CD4-positive, alpha-beta T cell (primary cell): ENCODE results near the gene SAG. TPM values are rescaled to one million over a fixed set of nuclear protein-coding genes. Genes with fewer than 3 reads are reported as not detected.

Experiments
- ATAC-seq: fragments of 200-7000 bp; cut with Tn5 transposase; one replicate; pipeline ENCODE4 v1.10.0; 2022; ENCODE audit warnings: mild to moderate bottlenecking; ENCODE audit not compliant: poor library complexity
- CTCF ChIA-PET: fragments of 350-600 bp; sonication (Branson Sonifier 250); formaldehyde crosslinking; loops from one replicate; lab custom pipeline; 2021; ENCODE audit warnings: antibody characterized with exemption, inconsistent platforms; lab: Charles Lee
- POLR2A ChIA-PET: fragments of 350-600 bp; sonication (Branson Sonifier 250); formaldehyde crosslinking; loops from one replicate; lab custom pipeline; 2021; ENCODE audit warnings: antibody characterized with exemption, inconsistent platforms; lab: Charles Lee
- DNase-seq, 14 experiments: peaks; one replicate each; pipeline ENCODE4 v3.0.0-alpha.2; 2013 to 2020; ENCODE audit warnings: mixed read lengths in 2 of 14
- H3K27ac ChIP-seq, 2 donors: one replicate each; pipeline versions ENCODE4 v1.5.1 to v1.7.0; 2013; ENCODE audit warnings: low read length in 2 of 2, low read depth in 1 of 2, mild to moderate bottlenecking in 1 of 2
- H3K27me3 ChIP-seq, 2 experiments: 1 replicate in 1 of 2; 2 replicates in 1 of 2; pipeline versions ENCODE4 v1.6.1 to v1.7.0; 2013; ENCODE audit warnings: low read length in 2 of 2, control low read depth in 1 of 2, mild to moderate bottlenecking in 1 of 2, moderate library complexity in 1 of 2; ENCODE audit not compliant: insufficient read depth in 2 of 2, control insufficient read depth in 1 of 2
- H3K36me3 ChIP-seq: one replicate; pipeline ENCODE4 v1.6.1; 2013; ENCODE audit warnings: low read length, control low read depth; ENCODE audit not compliant: insufficient read depth
- H3K4me1 ChIP-seq: one replicate; pipeline ENCODE4 v1.6.1; 2013; ENCODE audit warnings: low read length, control low read depth; ENCODE audit not compliant: insufficient read depth
- H3K4me3 ChIP-seq: one replicate; pipeline ENCODE4 v1.5.1; 2013; ENCODE audit warnings: mild to moderate bottlenecking, low read length, moderate library complexity
- H3K9me3 ChIP-seq, 2 experiments: 1 replicate in 1 of 2; 2 replicates in 1 of 2; pipeline versions ENCODE4 v1.6.1 to v1.7.0; 2013; ENCODE audit warnings: low read length in 2 of 2, mild to moderate bottlenecking in 2 of 2, control low read depth in 1 of 2, moderate library complexity in 1 of 2; ENCODE audit not compliant: control insufficient read depth in 1 of 2, insufficient read depth in 1 of 2
- H3K27ac Mint-ChIP-seq: one replicate; pipeline ENCODE4 v1.8.0; 2020; ENCODE audit warnings: mixed read lengths
- H3K27me3 Mint-ChIP-seq: one replicate; pipeline ENCODE4 v1.8.0; 2021; ENCODE audit warnings: mixed read lengths
- H3K36me3 Mint-ChIP-seq: one replicate; pipeline ENCODE4 v1.8.0; 2021; ENCODE audit warnings: low read depth, mixed read lengths
- H3K4me1 Mint-ChIP-seq: one replicate; pipeline ENCODE4 v1.8.0; 2021; ENCODE audit warnings: low read depth, mixed read lengths
- H3K4me3 Mint-ChIP-seq: one replicate; pipeline ENCODE4 v1.8.0; 2020; ENCODE audit warnings: mild to moderate bottlenecking, mixed read lengths
- H3K9me3 Mint-ChIP-seq: one replicate; pipeline ENCODE4 v1.8.0; 2020; ENCODE audit warnings: mixed read lengths
- CTCF ChIP-seq: fragments of 200-600 bp; IDR thresholded peaks from one replicate; pipeline ENCODE4 v1.8.0; 2022; ENCODE audit warnings: antibody characterized with exemption, mild to moderate bottlenecking
- intact Hi-C, 2 experiments: fragments of 100-400 bp; cut with DNase I in 1 of 2; cut with micrococcal nuclease in 1 of 2; formaldehyde crosslinking; loops; one replicate each; pipeline versions ENCODE4 v1.15.1 to v1.9.0; 2023 to 2025; cut with DNase I, micrococcal nuclease
- total RNA-seq, 174 experiments: library from RNA in 2 of 174; stranded (reverse) in 2 of 174; gene quantifications; one replicate each; pipeline ENCODE4 v1.2.3 and lab custom pipeline; 2021 to 2026

The SAG gene
- total RNA-seq, 2 experiments from 2014 or later = 0.03 to 0.22 TPM

- POLR2A ChIA-PET = no interaction called here
- intact Hi-C loops = no loop called here
- no peak for TF ChIP-seq CTCF
- CTCF ChIA-PET = no interaction called here
- H3K9me3 Mint-ChIP-seq = peaks cover under 1% of the 10 kb centered on the region
- peaks cover 56% of the 10 kb centered on the region for H3K4me1 Mint-ChIP-seq
- Histone ChIP-seq H3K36me3 (peaks cover 16% of the 10 kb centered on the region), H3K27me3 (no peaks in the 10 kb centered on the region), H3K9me3 (peaks cover 3% of the 10 kb centered on the region in 2 experiments), H3K4me1 (peaks cover 8% of the 10 kb centered on the region), H3K4me3 (no peak overlapping the region), H3K27ac (no peak overlapping the region)
- ATAC-seq = no peak
- H3K4me3 Mint-ChIP-seq = no peak overlapping the region
- H3K27me3 Mint-ChIP-seq = no peaks in the 10 kb centered on the region
- H3K36me3 Mint-ChIP-seq = peaks cover 60% of the 10 kb centered on the region
- H3K27ac Mint-ChIP-seq = no peak overlapping the region
- no peak for DNase-seq
Measured at GRCh38 chr2:233368756-233369155, 61.1 kb downstream of the SAG start.

GRCh38 chr2:233369462-233369861, 61.8 kb downstream of the SAG start:
- H3K4me3 Mint-ChIP-seq = no peak overlapping the region
- H3K27ac Mint-ChIP-seq = no peak overlapping the region
- peaks cover 56% of the 10 kb centered on the region for H3K36me3 Mint-ChIP-seq
- H3K4me1 Mint-ChIP-seq = peaks cover 52% of the 10 kb centered on the region
- ChIA-PET POLR2A (no interaction called here), CTCF (no interaction called here)
- H3K9me3 ChIP-seq = no peaks in the 10 kb centered on the region
- no peaks in the 10 kb centered on the region for H3K27me3 ChIP-seq
- ATAC-seq (no peak), DNase-seq (no peak)
- intact Hi-C loops = no loop called here
- no peaks in the 10 kb centered on the region for H3K27me3 Mint-ChIP-seq
- H3K4me1 ChIP-seq = peaks cover 8% of the 10 kb centered on the region
- H3K27ac ChIP-seq = no peak overlapping the region
- H3K36me3 ChIP-seq = peaks cover 14% of the 10 kb centered on the region
- no peak for TF ChIP-seq CTCF
- H3K9me3 Mint-ChIP-seq = no peaks in the 10 kb centered on the region
- H3K4me3 ChIP-seq = no peak overlapping the region

GRCh38 chr2:233369897-233370685, 62.5 kb downstream of the SAG start:
- H3K36me3 Mint-ChIP-seq = peaks cover 52% of the 10 kb centered on the region
- H3K27me3 Mint-ChIP-seq = no peaks in the 10 kb centered on the region
- H3K27ac Mint-ChIP-seq = no peak overlapping the region
- ATAC-seq (no peak), DNase-seq (no peak)
- no peak overlapping the region for H3K4me3 Mint-ChIP-seq
- ChIA-PET CTCF (no interaction called here), POLR2A (no interaction called here)
- peaks cover 46% of the 10 kb centered on the region for H3K4me1 Mint-ChIP-seq
- Histone ChIP-seq H3K9me3 (no peaks in the 10 kb centered on the region), H3K4me1 (peaks cover 8% of the 10 kb centered on the region), H3K36me3 (peaks cover 9% of the 10 kb centered on the region), H3K27me3 (no peaks in the 10 kb centered on the region), H3K4me3 (no peak overlapping the region), H3K27ac (no peak overlapping the region)
- intact Hi-C loops = no loop called here
- TF ChIP-seq CTCF = no peak
- H3K9me3 Mint-ChIP-seq = no peaks in the 10 kb centered on the region
